NOMO-1 (cell line): ENCODE results near the gene PRR33.
"Not testable (repeated sequence)": the region's sequence is repeated elsewhere in the genome, so short reads cannot be mapped to it uniquely, and the experiment has no call there.

ENCODE experiments used
- DNase-seq, 2 experiments: peaks; one replicate each; lab custom pipeline; 2025; ENCODE audit not compliant: unreplicated experiment in 2 of 2; lab: John Stamatoyannopoulos, UW

Gene PRR33

DNA sequence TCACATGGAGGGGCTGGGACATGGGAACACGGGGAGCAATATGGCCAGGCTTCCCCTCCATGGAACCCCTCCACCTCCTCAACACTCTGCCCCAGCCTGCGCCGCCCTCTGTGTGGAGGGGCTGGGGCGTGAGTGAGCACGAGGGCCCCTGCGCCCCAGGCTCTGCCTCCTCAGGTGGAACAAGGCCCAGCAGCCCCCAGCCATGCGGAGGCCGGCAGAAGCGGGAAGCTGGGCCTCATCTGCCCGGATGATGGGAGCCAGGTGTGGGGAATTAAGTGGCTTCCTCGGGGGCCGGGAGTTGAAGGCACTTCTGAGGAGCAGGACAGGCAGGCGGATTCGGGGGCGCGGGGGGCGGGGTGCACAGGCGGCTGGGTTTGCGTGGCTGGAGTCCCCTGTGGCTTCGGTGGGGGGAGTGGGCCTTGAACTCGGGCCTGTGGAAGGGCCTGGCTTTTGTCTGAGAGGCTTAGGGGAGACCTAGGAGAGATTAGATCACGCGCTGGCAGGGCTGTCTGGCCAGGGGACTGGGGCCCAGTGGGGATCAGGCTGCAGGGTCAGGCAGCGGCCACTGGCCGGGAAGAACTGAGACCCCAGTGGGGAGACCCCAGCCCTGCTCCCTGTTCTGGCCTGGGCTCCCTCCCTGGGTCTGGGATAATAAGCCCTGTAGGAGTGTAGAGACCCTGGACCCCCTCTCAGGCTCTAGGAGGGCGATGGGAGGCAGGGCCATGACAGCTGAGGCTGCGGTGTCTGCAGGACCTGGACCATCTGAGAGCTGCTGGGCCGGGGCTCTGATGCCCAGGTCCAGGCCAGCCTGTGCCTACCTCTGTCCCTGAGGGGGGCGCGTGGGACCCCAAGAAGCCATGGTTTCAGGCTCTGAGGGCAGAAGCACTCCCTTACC, 13.3 kb downstream of the PRR33 start:
- no peak for DNase-seq

DNA sequence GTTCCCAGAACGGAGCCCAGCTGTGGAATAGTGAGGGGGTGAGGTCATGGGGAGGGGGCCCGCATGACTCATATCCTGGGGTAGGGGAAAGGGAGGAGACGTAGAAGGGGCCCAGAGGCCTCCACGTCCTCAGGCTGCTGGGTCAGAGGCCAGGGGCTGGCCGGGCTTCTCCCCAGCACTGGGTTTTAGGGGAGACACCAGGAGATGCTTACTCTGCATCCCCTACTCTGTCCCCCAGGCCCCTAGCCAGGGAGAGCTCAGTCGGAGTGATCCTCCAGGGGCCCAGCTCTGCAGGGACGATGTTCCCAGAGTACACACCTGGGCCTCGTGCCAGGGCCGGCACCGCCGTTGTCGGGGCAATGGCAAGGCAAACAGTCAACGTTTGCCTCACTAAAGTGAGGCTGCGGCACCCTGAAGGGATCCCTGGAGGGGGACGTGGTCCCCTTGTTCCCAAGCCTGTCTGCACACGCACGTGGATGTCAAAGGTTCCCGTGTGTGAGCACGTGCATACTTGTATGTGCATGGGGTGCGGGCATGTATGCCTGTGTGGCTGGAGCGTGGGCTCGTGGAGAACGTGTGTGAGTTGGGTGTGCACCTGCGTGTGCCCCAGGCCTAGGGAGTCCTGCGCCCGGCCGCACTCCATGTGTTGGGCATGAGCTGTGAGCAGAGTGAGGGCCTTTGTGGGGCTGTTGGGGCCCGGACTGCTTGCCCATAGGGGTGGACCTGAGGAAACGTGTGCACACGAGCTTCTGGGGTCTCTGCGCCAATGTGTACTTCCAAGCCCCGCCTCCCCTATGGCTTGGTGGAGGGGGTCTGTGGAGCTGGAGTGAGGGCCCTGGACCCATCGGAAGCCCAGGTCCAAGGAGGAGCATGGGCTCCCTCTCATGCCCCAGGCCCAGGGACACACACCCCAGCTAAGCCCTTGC, 14.2 kb downstream of the PRR33 start:
- no peak for DNase-seq

DNA sequence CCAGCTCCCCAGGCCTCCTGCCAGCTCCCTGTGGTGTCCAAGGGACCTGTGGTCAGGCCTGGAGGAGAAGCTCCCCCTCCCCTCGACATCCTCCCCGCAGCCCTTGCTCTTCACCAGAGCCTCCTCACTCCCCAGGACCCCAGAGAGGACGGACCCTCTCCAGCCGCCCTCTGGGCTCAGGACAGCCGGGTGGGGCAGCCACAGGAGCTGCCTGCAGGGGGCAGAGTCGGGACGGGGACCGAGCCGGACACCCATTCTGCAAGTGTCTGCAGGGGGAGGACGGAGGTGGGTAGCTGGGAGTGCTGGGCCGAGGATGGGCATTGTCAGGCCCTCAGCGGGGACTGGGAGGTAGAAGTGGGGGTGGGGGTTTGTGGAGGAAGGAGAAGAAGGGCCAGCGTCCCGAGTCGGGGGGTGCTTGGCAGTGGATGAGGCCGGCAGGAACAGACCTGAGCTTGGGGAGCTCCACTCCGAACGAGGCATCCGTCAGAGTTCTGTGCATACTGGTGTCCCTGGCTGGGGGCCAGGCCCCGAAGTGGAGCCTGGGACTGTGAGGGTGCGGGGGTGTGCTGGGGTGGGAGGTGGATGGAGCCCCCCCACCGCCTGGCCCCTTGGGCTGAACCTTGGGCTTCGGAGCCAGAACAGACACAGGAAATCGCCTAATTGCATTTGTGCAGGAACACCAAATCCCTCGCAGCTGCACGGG, 15.2 kb downstream of the PRR33 start:
- DNase-seq = no peak

DNA sequence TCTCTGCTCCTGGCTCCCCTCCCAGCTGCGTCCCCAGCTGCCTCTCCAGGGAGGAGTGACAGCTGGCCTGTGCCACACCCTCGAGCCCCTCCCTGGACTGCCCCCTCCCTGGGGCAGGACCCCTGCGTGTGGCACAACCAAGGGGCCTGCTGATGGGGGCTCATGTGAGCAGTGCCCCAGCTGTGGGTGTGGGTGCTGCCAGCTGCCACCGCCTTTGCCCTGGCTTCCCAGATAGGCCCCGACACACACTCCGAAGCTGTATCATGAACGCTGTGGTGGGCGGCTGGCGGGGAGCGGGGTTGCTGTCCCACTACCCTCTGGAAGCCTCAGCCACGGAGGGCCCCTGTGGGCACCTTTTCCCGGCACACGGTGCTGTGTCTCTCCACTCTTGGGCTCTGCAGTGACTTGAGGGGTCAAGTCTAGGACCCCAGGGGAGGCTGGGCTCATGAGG, 15.8 kb downstream of the PRR33 start:
- DNase-seq = not testable (repeated sequence)

DNA sequence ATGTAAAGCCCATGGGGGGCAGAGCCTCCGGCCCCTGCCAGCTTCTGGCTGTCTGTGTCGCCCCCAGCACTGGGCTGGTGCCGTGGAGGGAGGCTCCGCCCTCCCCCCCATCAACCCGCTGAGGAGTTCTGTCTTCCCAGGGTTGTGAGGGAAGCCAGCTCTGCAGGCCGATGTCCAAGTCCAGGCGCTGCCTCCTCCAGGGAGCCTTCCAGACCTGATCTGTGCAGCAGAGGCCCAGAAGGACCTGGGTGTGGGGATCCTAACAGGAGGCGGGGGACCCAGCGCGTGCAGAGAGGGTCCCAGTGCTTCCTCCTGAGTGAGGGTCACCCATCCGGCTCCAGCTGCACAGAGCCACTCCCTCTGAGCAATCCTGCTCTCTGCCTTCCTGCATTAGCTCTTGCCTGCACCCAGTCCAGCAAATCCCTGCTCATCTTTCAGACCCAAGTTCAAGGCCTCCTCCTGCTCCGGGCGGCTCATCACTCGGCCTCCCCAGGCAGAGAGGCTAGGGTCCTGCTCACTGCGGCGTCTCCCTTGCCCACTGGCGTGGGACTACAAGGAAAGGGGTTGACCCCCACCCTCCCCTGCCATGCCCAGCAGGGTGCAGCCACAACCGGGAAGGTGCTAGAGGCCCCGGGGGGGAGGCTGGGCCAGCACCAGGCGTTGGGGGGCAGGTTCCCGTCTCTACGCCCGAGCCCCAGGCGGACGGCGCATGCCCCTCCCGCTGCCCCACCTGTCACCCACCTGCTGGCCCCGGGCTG, 16.4 kb downstream of the PRR33 start:
- no peak for DNase-seq

DNA sequence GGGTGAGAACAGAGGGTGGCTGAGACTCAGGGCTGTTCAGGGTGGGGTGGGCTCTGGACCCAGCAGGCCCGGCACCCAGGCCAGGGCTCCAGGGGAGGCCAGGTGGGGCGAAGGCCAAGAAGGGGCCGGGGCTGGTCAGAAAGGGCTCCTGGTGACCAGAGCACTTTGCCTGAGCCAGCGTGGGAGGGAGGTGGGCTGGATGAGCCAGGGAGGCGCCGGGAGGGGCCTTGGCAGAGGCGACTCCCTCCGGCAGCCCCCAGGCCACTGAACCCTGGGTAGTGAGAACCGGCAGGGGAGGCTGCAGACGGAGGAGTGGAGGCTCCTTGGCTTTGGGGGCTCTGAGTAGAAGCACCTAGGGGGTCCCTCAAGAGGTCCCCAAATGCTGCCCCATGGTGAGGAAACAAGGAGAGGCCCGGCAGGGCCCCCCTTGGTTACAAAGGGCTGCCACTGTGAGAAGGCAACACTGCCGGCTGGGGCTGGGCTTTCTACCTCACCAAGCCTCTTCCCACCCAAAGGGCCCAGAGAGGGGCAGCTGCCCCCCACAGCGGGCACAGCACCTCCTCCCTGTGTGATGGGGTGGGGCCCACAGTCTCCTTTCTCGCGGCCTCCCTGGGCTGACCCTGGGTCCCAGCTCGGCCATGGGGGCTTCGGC, 17.1 kb downstream of the PRR33 start:
- not testable (repeated sequence) for DNase-seq

DNA sequence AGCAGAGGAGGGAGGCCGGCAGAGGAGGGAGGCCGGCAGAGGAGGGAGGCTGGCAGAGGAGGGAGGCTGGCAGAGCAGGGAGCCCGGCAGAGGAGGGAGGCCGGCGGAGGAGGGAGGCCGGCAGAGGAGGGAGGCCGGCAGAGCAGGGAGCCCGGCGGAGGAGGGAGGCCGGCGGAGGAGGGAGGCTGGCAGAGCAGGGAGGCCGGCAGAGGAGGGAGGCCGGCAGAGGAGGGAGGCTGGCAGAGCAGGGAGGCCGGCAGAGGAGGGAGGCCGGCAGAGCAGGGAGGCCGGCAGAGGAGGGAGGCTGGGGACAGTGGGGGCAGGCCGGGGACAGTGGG, 17.9 kb downstream of the PRR33 start:
- DNase-seq = not testable (repeated sequence)

DNA sequence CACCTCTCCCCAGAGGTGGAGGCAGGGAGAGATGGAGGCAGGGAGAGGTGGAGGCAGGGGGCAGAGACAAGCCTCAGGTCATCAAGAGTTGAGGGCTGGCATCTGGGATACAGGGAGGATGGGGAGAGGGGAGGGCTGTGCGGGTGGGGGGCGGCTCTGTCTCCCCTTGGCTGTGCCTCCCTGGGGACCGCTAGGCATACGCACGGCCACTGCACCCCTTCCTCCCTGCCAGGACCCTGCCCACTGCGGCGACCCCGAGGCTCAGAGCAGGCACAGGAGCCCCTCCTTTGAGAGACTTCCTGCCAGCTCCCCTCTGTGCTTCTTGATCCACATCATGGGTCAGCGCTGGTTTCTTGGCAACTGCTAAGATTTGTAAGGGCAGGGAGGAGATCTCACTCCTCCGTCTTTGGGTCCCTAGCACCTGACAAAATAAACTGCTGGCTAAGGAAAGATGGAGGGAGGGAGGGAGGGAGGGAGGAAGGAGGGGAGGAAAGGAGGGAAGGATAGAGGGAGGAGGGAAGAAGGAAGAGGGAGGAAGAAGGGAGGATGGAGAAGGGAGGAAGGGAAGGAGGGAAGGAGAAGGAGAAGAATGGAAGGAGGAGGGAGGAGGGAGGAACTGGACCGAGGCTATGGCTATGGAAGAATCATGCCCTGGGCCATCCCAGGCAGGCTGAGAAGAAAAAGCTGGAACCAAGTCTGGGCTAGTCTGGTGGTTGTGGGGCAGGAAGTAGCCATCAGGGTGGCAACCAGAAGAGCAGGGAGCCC, 18.5 kb downstream of the PRR33 start:
- DNase-seq = no peak

DNA sequence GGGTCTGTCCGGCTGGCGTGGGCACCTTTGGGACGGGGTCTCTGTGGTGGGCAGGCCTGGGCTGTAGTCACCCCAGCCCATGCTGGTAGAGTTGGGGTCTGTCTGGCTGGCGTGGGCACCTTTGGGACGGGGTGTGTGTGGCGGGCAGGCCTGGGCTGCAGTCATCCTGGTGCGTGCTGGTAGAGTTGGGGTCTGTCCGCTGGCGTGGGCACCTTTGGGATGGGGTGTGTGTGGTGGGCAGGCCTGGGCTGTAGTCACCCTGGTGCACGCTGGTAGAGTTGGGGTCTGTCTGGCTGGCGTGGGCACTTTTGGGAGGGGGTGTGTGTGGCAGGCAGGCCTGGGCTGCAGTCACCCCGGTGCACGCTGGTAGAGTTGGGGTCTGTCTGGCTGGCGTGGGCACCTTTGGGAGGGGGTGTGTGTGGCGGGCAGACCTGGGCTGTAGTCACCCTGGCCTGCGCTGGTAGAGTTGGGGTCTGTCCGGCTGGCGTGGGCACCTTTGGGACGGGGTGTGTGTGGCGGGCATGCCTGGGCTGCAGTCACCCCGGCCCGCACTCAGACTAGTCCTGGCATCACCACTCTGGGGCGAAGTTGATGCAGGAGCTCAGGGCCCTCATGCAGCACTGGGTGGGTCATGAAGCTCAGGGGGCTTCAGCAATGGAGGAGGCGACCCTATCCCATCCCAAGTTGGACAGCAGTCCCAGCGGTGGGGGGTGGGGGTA, 19.3 kb downstream of the PRR33 start:
- no peak for DNase-seq

DNA sequence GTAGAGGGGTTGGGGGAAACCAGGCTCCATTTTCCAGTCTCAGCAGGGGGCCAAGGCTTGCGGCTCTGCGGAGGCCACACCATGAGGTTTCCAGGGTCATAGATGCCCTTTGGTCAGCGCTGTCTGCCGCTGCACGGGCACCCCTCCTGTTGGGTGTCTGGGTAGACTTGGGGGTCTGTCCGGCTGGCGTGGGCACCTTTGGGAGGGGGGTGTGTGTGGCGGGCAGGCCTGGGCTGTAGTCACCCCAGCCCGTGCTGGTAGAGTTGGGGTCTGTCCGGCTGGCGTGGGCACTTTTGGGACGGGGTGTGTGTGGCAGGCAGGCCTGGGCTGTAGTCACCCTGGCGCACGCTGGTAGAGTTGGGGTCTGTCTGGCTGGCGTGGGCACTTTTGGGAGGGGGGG, 20.2 kb downstream of the PRR33 start:
- DNase-seq = no peak

DNA sequence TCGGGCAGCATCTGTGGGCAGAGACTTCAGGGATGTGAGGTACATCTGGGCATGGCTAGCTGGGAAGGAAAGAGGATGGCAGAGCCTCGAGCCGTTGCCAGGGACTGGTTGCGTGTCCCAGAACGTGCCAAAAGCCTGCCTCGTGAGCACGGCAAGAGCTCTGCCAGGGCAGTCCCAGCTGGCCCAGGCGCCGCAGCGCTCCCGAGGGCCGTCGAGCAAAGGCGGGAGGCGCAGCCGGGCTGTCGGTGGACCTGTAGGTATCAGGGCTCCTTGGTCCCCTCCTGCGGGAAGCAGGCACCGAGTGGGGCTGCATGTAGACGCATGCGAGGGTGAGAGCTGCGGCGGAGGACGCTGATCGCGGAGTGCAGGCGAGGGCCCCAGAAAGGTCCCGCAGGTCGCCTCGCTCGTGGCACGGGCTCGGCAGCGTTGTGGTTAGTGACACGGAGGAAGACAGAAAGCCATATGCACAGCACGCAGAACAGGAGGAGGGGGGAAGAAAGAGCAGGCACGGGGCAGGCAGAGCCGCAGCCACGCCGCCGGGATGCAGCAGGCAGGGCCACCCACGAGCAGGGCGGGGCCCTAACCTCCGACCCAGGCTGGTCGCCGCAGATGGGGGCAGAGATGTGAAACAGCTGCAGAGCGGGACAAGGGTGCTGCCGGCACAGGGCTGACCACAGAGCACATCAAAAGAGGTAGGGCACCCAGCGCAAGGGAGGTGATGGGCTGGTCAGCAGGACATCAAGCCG, 20.8 kb downstream of the PRR33 start:
- no peak for DNase-seq

DNA sequence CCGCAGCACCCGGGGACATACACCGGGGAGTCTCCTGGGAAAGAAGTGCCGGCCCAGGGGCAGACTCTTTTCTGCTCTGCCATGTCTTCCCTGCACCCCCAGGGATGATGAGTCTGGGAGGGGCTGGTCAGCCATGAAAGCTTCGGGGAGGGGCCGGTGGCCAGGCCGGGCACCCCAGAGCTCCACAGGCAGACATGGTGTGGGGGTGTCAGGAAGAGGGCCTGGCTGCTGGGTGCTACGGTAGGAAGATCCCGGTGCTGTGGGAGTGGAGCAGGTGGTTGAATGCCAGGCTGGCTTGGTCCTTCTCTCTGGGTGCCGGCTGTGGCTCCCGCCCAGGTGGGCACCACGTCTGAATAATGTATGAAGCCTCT, 21.4 kb downstream of the PRR33 start:
- DNase-seq = no peak

DNA sequence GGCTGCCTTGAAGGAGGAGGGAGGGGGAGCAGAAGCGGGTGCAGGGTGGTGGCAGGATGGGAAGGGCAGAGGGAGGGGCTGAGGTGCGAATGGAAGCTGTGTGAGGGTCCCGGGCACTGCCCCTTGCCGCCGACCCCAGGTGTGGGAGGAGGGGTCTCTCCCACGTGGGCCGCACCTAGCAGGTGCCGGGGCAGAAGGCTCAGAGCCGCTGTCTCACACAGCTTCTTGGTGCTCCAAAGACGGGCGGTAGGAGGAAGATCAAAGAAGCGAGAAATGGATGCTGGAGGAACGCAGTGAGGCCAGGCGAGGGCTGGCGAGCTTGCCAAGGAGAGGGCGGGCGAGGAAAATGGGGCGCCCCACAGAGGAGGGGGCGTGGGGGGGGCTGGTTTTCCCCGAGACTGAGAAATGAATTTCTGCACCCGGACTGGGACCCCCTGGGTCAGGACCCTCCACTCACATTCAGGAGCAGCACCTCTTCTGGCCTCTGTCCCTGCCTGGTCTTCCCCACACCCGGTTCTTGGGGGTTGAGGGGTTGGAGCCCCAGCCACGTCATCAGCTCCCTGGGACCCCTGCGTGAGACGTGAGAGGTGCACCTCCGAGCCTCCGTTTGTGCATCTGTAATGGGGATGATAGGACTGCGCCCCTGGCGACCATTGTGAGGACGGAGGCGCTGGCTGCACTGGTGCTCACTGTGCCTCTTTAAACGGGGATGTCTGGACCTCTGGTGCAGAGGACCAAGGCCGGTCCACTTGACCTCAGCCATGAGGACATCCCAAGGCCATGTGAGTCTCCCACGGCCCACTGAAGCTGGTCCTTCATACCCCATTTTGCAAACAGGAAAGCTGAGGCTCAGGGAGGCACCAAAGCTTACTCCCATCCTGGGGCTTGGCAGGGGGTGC, 22.0 kb downstream of the PRR33 start:
- DNase-seq = no peak

DNA sequence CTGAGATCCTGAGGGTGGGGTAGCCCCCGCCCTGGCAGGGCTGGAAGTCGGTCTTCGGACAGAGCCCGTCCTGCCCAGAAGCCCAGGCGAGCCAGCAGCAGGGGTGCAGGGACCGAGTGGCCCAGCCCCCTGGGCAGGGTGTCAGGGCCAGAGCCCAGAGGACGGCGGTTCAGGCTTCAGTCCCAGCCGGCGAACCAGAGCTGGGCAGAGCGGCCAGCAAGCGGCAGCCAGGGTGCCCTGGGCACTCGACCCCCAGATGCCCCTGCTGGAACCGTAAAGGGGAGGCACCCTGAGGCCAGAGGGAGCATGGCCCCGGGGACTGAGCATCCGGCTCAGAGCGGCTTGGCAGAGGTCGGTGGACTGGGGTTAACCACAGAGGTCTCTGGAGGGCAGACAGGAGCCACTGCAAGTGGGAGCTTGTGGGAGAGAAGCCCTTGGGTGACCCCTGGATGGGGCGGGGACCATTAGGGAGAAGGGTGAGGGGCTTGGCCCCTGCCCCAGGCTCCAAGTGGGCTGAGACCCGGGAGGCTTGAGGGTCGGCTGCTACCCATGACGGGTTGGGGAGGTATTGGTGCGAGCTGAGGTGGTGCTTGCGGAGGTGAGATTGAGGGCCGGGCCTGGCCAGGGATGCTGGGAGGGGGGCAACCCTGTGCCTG, 22.9 kb downstream of the PRR33 start:
- DNase-seq = no peak

DNA sequence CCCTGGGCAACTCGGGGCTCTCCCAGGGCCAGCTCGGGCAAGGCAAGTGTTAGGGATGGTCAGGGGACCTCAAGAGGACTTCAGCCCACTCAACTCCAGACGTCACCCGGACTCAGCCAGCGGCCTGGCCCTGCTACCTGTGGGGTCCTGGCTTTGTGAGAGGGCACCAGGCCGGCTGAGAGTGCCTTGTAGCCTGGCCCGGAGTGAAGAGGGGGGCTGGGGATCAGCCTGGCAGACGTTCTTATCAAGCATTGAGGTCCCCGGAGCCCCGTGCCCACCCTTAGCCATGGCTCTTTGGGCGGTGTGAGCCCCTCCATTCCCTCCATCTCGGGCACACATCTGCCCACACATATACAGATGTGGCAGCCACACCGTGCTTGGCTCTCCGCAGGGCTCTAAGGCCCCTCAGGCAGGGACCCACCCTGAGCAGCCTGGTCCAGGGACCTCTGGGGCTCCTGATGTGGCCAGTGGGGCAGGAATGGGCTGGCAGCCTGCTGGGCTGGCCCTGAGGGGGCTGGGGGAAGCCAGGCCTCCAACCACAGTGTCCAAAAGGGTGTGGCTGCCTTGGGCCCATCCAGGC, 23.5 kb downstream of the PRR33 start:
- DNase-seq = no peak

DNA sequence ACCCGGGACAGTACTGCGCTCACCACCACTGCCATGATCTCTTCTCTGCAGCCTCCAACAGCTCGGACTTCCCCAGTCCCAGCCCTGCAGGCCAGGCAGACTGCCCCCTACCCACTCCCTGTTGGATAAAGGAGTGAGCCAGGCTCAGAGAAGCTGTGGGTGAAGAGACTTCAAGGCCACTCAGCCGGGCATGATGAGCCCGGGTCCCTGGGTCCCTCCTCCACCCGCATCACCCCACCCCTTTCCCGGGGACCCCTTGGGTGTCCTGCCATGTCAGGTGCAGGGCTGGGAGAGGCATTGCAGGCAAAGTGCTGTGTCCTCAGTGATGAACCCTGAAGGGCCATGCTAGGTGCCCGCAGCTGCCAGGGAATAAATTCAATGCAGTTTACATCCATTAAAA, 24.3 kb downstream of the PRR33 start:
- DNase-seq = no peak
